Glomerular visceral epithelial cell (primary cell): ENCODE results near the gene AQP12B.
"Not testable (repeated sequence)": the region's sequence is repeated elsewhere in the genome, so short reads cannot be mapped to it uniquely, and the experiment has no call there.

Source experiments
- DNase-seq: peaks from one replicate; pipeline ENCODE4 v3.0.0-alpha.2; 2016; ENCODE audit errors: extremely low spot score

AQP12B gene, protein sequence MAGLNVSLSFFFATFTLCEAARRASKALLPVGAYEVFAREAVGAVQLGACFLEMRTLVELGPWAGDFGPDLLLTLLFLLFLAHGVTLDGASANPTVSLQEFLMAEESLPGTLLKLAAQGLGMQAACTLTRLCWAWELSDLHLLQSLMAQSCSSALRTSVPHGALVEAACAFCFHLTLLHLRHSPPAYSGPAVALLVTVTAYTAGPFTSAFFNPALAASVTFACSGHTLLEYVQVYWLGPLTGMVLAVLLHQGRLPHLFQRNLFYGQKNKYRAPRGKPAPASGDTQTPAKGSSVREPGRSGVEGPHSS

DNA sequence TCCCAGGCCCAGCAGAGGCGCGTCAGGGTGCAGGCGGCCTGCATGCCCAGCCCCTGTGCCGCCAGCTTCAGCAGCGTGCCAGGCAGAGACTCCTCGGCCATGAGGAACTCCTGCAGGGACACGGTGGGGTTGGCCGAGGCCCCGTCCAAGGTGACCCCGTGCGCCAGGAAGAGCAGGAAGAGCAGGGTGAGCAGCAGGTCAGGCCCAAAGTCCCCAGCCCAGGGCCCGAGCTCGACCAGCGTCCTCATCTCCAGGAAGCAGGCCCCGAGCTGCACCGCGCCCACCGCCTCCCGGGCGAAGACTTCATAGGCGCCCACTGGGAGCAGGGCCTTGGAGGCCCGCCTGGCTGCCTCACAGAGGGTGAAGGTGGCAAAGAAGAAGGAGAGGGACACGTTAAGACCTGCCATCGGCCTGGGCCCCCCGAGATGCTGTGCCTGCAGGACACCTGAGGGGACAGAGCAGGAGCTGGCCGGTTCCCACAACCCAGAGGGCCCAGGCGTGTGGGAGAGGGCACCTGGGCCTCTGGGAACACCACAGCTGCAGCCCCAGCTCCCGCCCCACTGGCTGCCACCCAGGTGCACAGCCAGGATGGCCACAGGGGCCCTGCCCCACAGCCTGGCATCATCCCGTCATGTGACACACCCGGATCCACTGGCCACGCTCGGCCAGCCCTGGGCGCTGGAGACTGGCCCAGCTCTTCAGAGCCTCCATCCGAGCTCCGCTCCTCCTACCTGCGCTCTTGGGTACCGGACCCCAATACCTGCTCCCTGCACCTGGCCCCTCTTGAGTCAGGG is at the start of gene AQP12B:
AQP12B (minus strand) TSS at position 455 of the 794 bp plus-strand sequence; CDS start at position 407, 48 bp downstream.
- DNase-seq, result not testable (repeated sequence)

GRCh38 chr2:240732184-240732583 is 49.5 kb upstream of the AQP12B start:
- no peak for DNase-seq

DNA sequence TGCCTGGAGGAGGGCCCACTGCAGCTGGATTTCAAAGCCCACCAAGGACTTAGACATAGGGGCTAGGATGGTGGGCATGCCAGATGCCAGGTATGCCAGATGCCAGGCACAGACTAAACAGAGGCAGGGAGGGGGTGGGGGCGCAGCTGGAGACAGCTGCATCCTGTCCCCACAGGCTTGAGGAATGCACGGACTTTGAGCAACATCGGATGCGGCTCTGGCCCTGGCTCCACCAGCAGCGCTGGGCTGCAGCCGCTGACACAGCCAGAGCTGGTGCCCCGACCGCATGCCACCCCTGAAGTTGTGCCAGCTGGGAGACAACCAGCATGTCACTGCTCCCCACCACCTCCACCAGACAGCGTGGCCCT is 48.5 kb upstream of the AQP12B start:
- DNase-seq, result peak; percentile 7

DNA sequence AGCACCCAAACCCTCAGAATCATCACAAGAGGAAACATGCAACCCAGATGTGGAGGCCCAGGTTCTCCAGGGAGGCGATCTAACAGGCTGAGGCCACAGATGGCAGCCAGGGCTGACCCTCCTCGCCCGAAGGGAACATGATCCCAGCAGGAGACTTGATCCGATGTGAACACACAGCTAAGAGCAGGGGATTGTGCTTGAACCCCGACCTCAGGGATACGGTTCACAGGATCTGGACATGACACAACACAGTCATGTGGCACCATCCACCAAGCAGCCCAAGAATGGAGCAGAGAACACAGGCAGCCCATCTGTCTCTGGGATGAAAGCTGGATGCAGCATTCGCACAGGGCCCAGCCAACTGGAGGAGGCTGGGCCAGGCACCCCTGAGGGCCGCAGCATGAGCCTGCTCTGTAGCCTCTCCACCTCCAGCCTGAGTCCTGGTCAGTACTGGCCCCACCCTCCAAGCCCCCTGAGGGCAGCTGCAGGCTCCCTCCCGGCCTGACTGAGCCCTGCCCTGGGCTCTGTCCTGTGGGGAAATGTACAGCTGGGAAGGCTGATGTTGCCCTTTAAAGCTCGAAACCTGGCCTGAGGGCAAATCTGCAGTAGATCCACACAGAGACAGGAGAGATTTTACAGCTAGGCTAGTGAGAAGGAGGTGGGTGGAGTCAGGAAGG is 48.0 kb upstream of the AQP12B start:
- no peak for DNase-seq

GRCh38 chr2:240728827-240729226 is 46.1 kb upstream of the AQP12B start:
- no peak for DNase-seq

- DNase-seq, result no peak
Observed at GRCh38 chr2:240728361-240728760, 45.7 kb upstream of the AQP12B start.

- no peak for DNase-seq
Observed at GRCh38 chr2:240727913-240728312, 45.2 kb upstream of the AQP12B start.

DNA sequence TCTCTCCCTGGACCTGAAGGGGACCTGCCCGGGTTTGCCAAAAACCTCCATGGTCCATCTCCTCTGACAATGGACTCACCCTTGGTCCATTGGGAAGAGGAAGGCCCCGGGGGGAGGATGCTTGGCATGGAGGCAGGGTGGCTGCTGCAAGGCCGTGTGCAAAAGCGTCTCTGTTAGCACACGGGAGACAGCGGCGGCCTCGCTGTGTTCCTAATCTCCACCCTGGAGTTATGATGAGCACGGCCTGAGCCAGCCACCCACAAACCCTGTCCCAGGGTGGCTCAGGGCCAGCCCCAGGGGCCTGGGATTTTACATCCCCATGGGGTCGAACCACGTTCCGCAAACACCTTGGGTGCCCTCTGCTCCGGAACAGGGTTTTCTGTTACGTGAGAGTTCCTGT is 44.8 kb upstream of the AQP12B start:
- DNase-seq, result no peak

- DNase-seq, result no peak
Observed at GRCh38 chr2:240726876-240727275, 44.2 kb upstream of the AQP12B start.

- DNase-seq, result no peak
Observed at GRCh38 chr2:240725671-240726070, 43.0 kb upstream of the AQP12B start.

DNA sequence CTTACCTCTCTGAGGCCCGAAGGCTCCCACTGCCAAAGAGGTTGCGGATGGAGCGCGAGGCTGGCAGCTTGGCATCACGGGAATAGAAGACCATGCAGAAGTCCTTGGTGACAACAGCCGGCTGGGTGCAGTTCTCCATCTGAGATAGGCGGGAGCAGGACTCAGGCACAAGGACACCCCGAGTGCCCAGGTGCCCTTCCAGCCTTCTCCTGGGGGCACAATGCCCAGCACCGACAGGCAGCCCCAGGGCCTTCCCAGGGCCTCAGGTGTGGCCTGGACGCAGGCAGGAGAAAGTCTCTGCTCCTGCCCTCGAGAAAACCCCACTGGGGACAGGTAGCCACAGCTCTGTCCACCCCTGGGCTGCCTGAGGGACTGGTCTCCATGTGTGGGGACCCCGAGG is 42.6 kb upstream of the AQP12B start:
- DNase-seq, result no peak

DNA sequence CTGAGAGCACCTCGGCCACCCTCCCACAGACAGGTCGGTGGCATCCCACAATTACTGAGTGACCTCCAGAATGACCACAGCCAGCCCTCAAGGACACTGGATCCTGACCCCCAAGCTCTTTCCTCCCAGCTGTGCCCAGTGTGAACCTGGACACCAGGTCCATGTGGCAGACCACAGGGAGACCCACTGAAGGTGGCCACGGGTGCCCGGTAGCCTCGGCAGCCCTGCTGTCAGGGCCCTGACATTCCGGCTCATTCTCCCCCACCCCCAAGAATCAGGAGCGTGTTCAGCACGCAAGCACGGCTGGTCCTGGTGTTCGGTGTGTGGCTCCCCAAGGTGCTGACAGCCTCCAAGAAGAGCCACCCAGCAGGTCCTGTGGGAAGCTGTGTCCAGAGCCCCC is 41.7 kb upstream of the AQP12B start:
- no peak for DNase-seq

- no peak for DNase-seq
Observed at GRCh38 chr2:240723851-240724250, 41.2 kb upstream of the AQP12B start.

GRCh38 chr2:240722796-240723735 is 40.4 kb upstream of the AQP12B start:
- no peak for DNase-seq

DNA sequence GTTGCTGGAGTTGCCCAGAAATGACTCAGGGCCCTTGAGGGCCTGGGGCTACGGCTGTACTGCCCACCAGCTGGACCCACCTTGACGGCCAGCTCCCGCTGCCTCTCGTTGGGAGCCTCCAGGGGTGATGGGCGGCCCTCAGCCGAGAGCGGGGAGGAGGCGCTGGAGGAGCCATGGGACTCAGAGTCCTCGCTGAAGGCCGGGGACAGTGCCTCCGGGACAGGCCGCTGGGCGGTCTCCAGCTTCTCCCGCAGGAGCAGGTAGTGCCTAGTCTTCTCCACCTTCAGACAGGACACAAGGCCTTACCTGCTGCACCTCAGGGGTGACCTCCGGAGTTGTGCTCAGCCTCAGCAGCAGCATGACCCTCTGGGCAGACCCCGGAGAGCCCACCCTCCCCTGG is 39.7 kb upstream of the AQP12B start:
- DNase-seq, result no peak

DNA sequence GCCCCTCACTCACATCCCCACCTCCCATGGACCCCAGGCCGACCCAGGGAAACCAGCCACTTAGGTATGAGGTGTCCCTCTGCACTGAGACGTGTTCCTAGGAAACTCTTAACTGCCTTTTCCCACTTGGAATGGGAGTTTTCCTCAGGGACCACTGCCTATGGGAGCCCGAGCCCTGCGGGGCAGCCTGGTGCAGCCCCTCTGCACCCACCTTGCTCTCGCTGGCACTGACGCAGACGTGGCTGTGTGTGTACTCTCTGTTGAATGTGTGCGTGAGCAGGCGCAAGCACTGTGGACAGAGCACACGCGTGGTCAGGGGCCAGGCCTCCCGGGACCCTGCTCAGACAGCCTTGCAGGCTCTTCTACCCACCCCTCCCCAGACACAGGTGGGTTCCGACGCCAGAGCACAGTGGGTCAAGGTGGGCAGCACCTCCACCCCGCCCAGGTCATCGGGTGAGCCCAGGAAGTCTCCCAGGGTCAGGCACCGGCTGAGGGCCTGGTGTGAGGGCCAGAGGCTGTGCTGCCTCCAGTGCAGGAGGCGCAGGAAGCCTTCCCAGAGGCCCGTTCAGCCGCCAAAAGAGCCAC is 39.0 kb upstream of the AQP12B start:
- DNase-seq, result no peak

DNA sequence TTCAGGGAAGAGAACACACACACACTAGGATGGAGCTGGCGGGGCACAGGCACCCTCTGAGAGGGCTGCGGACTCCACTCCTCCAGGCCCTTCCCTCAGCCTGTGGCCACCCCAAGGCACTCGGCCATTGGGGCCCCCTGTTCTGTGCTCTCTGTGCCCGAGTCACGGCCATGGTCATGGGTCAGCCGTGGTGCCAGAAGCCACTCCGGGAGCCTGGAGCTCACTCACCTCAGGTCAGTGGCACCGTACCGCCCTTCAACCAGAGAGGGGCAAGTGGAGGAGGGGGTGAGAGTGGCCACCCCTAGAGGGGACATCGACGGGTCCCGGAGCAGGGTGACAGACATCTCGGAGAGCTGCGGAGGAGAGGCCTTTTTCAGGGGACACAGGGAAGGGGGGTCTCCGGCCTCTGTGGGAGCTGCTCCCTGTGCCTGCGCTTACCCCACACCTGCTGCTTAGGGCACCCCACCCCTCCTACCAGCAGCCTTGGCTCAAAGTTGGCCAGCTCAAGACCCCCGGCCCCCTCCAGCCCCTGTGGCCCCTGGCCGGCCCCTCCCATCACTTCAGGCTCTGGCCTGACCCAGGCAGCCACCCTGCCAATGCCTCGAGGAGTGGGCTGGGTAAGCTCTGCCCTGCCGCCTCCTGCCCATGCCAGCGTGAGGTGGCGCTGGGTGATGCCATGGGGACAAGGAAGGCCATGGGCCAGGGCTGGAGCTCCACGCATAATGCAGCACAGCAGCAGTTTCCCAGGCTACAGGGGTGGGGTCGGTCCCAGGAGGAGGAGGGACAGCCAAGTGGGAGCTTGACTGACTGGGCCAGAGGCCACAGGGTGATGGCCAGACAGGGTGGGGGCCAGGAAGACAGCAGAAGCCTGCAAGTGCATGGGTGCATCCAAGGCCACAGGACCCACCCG is 38.3 kb upstream of the AQP12B start:
- no peak for DNase-seq

DNA sequence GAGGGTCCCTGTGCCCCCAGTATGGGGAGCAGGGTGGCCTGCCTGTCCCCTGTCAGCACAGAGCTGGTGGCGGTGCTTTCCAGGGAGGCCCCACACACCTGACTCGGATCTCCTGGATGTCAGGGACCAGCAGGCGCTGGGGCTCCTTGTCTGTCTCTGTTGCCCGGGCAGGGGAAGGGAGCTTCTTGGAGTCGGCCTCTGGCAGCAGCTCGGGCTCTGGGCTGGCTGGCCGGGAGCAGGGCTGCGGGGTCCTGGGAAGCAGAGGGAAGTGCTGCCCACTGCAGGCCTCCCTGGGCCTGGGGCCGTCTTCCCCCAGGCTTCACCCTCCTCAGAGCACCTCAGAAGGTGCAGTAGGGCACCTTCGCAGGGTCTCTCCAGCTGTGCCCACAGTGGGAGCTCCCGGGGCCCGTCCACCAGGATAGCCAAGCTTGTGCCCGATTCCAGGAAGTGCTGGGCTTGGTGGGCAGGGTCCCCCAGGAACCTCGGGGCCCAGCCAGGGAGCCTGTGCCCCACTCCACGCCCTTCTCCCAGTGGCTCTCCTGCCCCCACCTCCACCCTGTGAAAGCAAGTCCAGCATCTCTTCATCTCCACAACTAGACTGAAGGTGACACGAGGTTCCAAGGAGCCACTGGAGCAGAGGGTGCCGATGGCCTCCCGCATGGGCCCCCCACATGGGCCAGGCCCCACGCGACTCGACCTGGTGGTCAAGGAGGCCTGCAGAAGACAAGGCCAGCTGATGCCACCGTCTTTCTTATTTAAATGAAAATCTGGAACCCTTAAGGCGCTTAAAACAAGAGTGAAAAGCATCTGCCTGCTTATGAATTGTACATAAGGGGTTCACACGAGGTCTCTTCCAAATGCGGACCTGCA is 37.2 kb upstream of the AQP12B start:
- DNase-seq, result no peak

- no peak for DNase-seq
Observed at GRCh38 chr2:240718896-240719490, 36.3 kb upstream of the AQP12B start.
